ENCODE data around the gene ZNF846. TPM values are rescaled to one million over a fixed set of nuclear protein-coding genes. Genes with fewer than 3 reads are reported as not detected.
"Not testable (repeated sequence)": the region's sequence is repeated elsewhere in the genome, so short reads cannot be mapped to it uniquely, and the experiment has no call there.

Gene ZNF846
- total and polyA plus RNA-seq, 3 donors from 2014 or later = 48.1 to 63.3 (median 50.5) TPM

DNA sequence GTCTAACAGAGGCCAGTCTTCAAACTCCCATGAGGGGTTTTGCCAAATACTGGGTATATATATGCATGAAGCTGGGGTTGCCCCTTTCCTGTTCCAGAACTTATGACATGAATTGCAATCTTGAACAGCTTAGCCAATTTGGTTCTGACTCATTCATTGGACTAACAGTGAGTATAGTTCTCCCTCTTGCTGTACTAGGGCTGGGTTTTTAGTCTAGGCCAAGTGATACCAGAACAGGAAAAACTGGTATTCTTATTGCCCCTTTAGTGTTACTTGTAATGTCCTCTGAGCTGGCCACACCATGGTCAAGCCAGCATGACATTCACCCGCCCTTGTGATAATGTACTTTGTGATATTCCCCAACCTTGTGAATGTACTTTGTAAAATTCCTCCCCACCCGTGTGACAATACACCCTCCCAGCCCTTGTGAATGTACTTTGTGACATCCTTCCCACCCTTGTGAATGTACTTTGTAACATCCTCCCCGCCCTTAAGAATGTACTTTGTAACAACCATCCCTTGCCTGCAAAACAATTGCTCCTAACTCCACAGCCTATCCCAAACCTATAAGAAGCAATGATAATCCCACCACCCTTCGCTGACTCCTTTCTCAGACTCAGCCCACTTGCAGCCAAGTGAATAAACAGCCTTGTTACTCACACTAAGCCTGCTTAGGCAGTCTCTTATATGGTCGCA is 26.9 kb downstream of the ZNF846 start:
- DNase-seq = no peak
- Histone ChIP-seq H3K27ac (no peak overlapping the region), H3K4me3 (no peak overlapping the region), H3K27me3 (no peaks in the 10 kb centered on the region), H3K9me3 (no peaks in the 10 kb centered on the region), H3K4me1 (no peaks in the 10 kb centered on the region), H3K36me3 (ENCODE audit: low read depth, missing control alignments) (no peaks in the 10 kb centered on the region)
- TF ChIP-seq, protein P1, sequence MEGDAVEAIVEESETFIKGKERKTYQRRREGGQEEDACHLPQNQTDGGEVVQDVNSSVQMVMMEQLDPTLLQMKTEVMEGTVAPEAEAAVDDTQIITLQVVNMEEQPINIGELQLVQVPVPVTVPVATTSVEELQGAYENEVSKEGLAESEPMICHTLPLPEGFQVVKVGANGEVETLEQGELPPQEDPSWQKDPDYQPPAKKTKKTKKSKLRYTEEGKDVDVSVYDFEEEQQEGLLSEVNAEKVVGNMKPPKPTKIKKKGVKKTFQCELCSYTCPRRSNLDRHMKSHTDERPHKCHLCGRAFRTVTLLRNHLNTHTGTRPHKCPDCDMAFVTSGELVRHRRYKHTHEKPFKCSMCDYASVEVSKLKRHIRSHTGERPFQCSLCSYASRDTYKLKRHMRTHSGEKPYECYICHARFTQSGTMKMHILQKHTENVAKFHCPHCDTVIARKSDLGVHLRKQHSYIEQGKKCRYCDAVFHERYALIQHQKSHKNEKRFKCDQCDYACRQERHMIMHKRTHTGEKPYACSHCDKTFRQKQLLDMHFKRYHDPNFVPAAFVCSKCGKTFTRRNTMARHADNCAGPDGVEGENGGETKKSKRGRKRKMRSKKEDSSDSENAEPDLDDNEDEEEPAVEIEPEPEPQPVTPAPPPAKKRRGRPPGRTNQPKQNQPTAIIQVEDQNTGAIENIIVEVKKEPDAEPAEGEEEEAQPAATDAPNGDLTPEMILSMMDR (IDR thresholded peaks at IDR 0.05) = no peak
- no peak for TF ChIP-seq POLR2A (IDR thresholded peaks at IDR 0.05)
- intact Hi-C loops (cut with DNase I; ENCODE audit: low total_unique reads) = no loop called here
- WGBS, 2 donors = 73 to 75% methylated on average over 5 of the region's 5 CpGs

DNA sequence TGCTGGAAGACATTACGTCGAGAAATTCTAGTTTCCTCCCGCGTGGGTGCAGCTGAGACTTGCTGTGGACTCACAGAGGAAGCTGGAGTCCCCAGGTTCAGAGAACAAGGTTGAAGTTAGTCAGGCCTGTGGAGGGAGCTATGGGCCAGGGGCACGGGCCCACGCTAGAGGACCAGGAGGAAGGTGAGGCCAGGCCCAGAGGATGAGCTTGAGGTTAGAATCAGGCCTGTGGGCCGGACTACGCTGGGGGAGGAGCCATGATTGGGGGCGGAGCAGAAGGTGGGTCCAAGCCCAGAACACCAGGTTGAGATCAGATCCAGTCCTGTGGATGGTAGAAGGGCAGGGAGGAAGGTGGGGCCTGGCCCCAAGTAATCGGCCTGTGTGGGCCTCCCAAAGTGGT is 32.6 kb downstream of the ZNF846 start:
- H3K4me1 ChIP-seq = no peaks in the 10 kb centered on the region
- no peaks in the 10 kb centered on the region for H3K9me3 ChIP-seq
- 50 to 85% methylated on average over 10 of the region's 10 CpGs for WGBS, 2 donors
- H3K36me3 ChIP-seq (ENCODE audit: low read depth, missing control alignments) = no peaks in the 10 kb centered on the region
- H3K27me3 ChIP-seq = no peaks in the 10 kb centered on the region
- intact Hi-C loops (cut with DNase I; ENCODE audit: low total_unique reads) = no loop called here
- DNase-seq = no peak
- H3K4me3 ChIP-seq = peak overlapping the region in 1 of 2 donors; percentile 7
- TF ChIP-seq POLR2A (IDR thresholded peaks at IDR 0.05) = no peak
- TF ChIP-seq, protein P1 (IDR thresholded peaks at IDR 0.05) = no peak
- no peak overlapping the region for H3K27ac ChIP-seq

DNA sequence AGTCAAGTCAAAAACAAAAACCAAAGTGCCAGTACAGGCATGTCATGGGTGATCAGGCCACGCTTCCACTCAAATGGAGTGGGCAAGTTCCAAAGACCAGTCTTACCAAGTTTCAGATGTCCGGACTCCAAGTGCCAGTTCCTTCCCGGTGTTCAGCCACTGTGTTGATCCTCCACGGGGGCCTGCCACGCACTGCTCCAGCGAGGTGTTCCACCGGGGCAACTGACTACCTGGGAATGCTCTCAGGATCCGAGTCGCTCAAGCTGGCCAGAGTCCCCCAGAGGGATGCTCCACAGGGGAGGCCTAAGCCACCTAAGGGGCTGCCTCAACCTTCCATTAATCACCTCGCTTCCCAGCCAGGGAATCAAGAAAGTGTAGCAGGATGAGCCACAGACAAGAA is 38.5 kb downstream of the ZNF846 start:
- H3K4me3 ChIP-seq; H3K4me1 ChIP-seq; H3K27ac ChIP-seq; DNase-seq; H3K27me3 ChIP-seq; H3K36me3 ChIP-seq (ENCODE audit: low read depth, missing control alignments); H3K9me3 ChIP-seq; intact Hi-C loops (cut with DNase I; ENCODE audit: low total_unique reads): not testable (repeated sequence)
- 68 to 80% methylated on average over 10 of the region's 10 CpGs for WGBS, 2 donors

DNA sequence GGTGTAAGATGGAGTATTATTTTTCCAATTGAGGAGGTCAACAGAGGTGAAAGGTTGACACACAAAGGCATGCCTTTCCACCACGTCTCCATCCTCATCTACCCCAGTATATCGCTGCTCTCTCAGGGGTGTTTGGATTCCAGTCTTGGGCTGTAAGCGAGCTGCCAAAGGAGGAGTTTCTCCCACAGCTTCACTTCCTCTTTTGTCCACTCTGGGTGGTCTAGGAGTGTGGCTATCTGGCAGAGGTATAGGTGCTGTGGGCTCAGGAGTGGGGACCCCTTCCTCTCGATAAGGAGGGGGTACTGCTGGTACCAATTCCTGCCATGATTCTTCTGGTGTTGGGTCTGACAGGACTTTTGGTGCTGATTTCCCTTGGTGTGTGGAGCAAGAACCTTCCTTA is 39.4 kb downstream of the ZNF846 start:
- Histone ChIP-seq H3K27me3 (no peaks in the 10 kb centered on the region), H3K9me3 (no peaks in the 10 kb centered on the region), H3K4me1 (peaks cover 5% of the 10 kb centered on the region), H3K27ac (no peak overlapping the region), H3K4me3 (no peak overlapping the region), H3K36me3 (ENCODE audit: low read depth, missing control alignments) (no peaks in the 10 kb centered on the region)
- no peak for DNase-seq
- TF ChIP-seq, protein P1 (IDR thresholded peaks at IDR 0.05) = no peak
- no peak for TF ChIP-seq POLR2A (IDR thresholded peaks at IDR 0.05)
- intact Hi-C loops (cut with DNase I; ENCODE audit: low total_unique reads) = no loop called here
- WGBS, 2 donors = 74 to 77% methylated on average over 3 to 4 of the region's 4 CpGs

DNA sequence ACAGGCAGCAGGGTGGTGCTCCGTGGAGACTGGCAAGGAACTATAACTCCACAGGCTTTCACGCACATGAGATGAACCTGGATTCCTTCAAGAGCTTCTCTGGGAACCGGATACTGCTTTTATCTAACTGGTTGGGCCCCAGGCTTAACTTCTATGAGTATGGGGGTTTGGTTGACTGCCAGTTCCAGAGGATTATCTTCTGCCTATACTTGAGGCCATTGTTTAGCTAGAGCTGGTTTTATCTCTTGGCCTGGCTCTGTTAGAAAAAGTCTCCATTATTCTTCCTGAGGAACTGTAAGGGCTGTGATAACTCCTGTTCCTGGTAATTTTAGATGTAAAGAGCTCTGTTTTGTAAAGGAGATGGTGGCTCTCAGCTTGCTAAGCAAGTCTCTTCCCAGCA is 40.9 kb downstream of the ZNF846 start:
- DNase-seq = no peak
- no peaks in the 10 kb centered on the region for H3K9me3 ChIP-seq
- no peak overlapping the region for H3K4me3 ChIP-seq
- no peak overlapping the region for H3K27ac ChIP-seq
- peaks cover 5% of the 10 kb centered on the region for H3K4me1 ChIP-seq
- TF ChIP-seq POLR2A (IDR thresholded peaks at IDR 0.05) = no peak
- TF ChIP-seq, protein P1 (IDR thresholded peaks at IDR 0.05) = no peak
- 23 to 29% methylated on average over 3 of the region's 3 CpGs for WGBS, 2 donors
- no peaks in the 10 kb centered on the region for H3K27me3 ChIP-seq
- H3K36me3 ChIP-seq (ENCODE audit: low read depth, missing control alignments) = no peaks in the 10 kb centered on the region
- intact Hi-C loops (cut with DNase I; ENCODE audit: low total_unique reads) = no loop called here

DNA sequence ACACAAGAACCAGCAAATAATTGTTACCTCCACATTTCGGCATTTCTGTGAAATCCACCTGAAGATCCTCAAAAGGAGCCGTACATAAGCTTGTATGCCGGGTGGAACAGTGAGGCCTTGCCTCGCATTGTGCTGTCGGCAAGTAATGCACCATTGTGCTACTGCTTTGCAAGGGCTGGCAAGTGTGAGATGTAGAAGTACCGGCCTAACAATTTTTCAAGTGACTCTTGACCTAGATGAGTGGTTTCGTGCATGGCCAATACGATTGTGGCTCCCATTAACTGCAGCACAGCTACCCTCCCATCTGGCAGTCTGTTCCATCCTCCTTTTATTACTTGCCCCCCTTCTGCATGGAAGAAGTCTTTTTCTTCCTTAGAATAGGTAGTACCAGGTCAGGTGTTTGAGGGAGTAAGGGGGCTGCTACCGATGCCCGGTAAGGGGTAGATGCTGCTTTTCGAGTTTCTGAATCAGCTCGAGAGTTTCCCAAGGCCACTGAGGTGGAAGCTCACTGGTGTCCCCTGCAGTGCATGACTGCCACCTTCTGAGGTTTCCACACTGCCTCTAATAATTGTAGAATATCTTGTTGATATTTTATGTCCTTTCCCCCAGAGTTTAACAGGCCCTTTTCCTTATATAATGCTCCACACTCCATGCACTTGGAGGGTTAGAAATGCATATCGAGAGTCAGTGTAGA is 42.9 kb downstream of the ZNF846 start:
- H3K27ac ChIP-seq; intact Hi-C loops (cut with DNase I; ENCODE audit: low total_unique reads); H3K27me3 ChIP-seq; H3K36me3 ChIP-seq (ENCODE audit: low read depth, missing control alignments); H3K4me1 ChIP-seq; H3K4me3 ChIP-seq; H3K9me3 ChIP-seq; DNase-seq: not testable (repeated sequence)
- 71 to 87% methylated on average over 13 of the region's 13 CpGs for whole genome bisulfite sequencing, 2 donors

All from testis (tissue), 3 donors.